Activated CD4-positive, CD25-positive, alpha-beta regulatory T cell treated with anti-CD3 and anti-CD28 coated beads, Interleukin-2, amount 50 U/mL, for 72 hours (primary cell): ENCODE data around the gene TRIM40.
"Not testable (repeated sequence)": the region's sequence is repeated elsewhere in the genome, so short reads cannot be mapped to it uniquely, and the experiment has no call there.

Experiments used
- DNase-seq: peaks from one replicate; pipeline ENCODE4 v3.0.0; 2021

Gene TRIM40

DNA sequence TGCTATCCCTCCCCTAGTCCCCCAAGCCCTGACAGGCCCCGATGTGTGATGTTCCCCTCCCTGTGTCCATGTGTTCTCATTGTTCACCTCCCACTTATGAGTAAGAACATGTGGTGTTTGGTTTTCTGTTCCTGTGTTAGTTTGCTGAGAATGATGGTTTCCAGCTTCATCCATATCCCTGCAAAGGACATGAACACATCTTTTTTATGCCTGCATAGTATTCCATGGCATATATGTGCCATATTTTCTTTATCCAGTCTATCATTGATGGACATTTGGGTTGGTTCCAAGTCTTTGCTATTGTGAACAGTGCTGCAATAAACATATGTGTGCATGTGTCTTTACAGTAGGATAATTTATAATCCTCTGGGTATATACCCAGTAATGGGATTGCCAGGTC lies 29.3 kb downstream of the TRIM40 start:
- not testable (repeated sequence) for DNase-seq

DNA sequence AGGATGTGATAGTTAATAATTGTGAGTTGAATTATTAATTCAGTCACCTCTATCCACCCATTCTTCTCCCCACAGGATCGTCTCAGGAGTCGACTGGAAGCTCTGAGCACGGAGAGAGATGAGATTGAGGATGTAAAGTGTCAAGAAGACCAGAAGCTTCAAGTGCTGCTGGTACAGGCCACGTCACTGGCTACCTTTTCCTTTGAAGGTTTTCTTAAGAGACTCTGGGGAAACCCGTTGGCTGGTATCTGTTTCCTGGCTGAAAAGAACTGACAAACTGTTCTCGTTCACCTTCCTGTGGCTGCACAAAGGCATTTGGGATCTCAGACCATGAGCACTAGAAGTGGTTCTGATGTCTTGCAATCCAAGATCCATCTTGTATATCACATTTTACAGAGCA lies 31.2 kb downstream of the TRIM40 start:
- no peak for DNase-seq

- DNase-seq, result no peak
Measured at GRCh38 chr6:30168741-30169140, 32.8 kb downstream of the TRIM40 start.

DNA sequence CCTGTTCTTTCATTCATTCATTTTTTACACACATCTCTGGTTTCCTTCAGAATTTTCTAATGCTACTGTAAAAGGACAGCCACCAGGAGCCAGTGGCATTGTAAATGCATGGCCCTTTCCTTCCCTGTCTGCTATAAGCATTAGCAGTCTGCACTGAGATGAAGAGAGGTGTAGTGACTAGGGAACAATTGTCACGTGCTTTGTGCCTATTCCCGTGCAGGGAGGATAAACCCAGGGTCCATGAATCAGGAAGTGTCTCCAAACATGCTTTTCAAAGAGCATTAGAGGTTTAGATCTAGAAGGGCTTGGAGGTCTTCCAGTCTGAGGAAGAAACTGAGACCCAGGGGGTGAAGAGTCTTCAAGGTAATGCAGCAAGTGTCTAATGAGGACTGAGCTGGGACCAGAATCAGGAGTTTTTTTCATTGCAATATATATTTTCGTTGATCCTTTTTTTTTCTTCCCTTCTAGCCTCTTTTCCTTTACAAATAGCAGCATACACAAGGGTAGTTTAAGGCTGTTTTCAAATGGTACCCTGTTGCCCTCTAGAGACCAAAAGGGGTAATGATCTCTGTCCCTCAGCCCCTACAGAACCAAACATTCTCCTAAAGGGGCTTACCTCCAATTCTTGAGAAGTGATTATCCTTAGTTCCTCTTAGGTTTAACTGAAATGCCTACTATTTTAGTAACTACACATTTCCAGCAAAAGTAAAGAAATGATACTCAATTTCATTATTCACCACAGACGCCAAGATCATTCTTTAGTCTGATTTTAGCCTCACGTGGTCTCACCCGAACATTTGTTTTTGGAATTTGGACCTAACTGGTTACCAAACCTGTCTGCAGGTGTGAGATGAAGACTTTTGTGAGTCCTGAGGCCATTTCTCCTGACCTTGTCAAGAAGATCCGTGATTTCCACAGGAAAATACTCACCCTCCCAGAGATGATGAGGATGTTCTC lies 34.0 kb downstream of the TRIM40 start:
- no peak for DNase-seq

DNA sequence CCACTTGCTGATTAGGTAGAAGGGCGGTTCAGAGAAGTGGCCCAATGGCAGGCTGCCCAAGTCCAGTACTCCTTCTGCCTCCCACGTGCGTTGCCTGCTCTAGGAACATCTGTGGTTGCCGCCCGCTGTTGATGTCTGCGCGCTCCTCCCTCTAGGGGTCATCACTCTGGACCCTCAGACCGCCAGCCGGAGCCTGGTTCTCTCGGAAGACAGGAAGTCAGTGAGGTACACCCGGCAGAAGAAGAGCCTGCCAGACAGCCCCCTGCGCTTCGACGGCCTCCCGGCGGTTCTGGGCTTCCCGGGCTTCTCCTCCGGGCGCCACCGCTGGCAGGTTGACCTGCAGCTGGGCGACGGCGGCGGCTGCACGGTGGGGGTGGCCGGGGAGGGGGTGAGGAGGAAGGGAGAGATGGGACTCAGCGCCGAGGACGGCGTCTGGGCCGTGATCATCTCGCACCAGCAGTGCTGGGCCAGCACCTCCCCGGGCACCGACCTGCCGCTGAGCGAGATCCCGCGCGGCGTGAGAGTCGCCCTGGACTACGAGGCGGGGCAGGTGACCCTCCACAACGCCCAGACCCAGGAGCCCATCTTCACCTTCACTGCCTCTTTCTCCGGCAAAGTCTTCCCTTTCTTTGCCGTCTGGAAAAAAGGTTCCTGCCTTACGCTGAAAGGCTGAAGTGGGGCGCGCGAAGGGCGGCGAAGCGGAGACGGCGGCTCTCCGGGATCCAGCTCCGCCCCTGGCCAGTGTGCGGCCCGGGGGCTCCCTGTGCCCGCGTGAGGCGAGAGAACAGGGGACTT lies 35.9 kb downstream of the TRIM40 start:
- no peak for DNase-seq

DNA sequence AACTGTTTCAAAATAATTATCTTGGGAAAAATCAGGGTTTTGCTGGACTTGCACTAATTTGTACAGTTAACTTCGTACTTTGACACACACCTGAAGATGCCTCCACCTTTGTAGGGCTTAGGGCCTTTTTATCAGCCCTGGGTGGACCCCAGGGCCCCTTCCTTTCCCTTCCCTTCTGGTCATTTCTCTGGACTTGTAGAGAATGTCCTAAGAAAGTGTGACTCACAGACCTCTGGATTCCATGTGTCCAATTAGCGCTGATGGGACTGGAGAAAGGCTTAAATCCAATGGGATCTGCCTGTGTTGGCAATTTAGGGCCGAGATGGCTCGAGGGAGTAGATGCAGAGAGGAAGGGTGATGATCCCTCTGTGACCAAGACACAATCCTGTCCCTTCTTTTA lies 36.7 kb downstream of the TRIM40 start:
- no peak for DNase-seq

DNA sequence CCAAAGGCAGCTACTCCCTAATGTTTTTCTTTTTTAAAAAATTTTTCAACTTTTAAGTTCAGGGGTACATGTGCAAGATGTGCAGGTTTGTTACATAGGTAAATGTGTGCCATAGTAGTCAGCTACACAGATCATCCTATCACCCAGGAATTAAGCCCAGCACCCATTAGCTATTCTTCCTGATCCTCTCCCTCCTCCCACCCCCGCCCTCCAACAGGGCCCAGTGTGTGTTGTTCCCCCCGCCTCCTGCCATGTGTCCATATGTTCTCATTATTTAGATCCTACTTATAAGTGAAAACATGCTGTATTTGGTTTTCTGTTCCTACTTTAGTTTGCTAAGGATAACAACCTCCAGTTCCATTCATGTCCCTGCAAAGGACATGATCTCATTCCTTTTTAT lies 39.8 kb downstream of the TRIM40 start:
- DNase-seq, result no peak

DNA sequence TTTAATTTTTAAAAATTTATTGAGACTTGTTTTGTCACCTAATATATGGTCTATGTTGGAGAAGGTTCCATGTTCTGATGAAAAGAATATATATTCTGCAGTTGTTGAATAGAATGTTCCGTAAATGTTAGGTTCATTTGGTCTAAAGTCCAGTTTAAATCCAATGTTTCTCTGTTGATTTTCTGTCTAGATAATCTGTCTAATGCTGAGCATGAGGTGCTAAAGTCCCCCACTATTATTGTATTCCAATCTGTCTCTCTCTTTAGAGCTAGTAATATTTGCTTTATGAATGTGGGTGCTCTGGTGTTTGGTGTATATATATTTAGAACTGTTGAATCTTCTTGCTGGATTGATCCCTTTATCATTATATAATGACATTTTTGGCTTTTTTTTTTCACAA lies 42.9 kb downstream of the TRIM40 start:
- no peak for DNase-seq

- no peak for DNase-seq
Measured at GRCh38 chr6:30180145-30180544, 44.2 kb downstream of the TRIM40 start.

GRCh38 chr6:30184417-30185031 lies 48.6 kb downstream of the TRIM40 start:
- DNase-seq, result no peak

GRCh38 chr6:30185846-30186484 lies 50.0 kb downstream of the TRIM40 start:
- DNase-seq, result no peak

DNA sequence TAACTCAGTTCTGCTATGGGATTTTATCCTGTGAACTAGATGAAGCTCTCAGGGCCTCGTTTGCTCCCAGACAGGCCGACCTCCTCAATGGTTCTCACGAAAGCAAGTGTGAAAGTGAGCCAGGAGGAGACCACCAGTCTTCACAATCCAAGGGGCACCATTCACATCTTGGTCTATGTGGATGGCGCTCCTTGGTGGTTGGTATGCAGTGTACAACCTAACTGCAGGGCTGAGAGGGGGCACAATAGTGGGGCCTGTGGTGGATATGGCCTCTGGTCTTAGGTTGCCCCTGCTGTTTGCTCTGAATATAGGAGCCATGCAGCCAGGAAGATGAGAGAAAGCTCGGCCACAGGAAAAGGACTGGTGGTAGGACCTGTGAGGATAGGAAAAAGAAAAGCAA lies 52.6 kb downstream of the TRIM40 start:
- no peak for DNase-seq

- DNase-seq, result no peak
Measured at GRCh38 chr6:30192076-30192475, 56.1 kb downstream of the TRIM40 start.

DNA sequence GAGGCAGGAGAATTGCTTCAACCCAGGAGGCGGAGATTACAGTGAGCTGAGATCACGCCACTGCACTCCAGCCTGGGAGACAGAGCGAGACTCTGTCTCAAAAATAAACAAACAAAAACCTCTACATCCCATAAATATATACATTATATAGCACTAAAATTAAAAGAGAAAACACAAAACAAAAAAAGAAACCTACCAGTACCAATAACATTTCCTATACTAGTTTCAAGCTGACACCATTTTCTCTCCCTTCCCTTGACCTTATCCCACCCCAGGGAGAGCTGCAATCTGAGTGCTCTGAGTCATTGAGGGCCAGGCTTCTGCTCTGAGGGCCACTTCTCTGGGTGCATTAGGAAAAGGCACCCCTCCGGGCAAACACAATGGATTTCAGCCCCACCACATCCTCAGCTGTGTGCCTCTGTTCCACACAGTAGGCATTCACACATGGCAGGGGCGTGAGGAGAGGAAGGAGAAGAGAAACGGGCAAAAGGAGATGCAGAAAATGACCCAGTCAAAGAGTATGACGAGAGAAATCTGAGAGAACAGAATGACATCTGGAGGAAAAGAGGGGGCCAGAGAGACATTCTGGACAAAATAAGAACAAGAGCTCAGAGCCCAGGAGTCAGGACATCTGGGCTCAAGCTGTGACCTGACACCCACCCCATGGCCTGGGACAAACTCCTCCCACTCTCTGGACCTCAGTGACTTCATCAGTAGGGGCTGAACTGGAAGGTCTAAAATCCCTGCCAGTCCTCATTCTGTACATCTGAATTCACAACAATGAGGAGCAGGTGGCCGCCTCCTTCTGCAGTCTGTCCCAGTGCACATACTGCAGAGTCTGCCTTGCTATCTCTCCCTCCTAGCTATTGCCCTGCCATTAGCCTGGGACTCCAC lies 59.1 kb downstream of the TRIM40 start:
- DNase-seq, result no peak

- no peak for DNase-seq
Measured at GRCh38 chr6:30195951-30196350, 60.0 kb downstream of the TRIM40 start.

DNA sequence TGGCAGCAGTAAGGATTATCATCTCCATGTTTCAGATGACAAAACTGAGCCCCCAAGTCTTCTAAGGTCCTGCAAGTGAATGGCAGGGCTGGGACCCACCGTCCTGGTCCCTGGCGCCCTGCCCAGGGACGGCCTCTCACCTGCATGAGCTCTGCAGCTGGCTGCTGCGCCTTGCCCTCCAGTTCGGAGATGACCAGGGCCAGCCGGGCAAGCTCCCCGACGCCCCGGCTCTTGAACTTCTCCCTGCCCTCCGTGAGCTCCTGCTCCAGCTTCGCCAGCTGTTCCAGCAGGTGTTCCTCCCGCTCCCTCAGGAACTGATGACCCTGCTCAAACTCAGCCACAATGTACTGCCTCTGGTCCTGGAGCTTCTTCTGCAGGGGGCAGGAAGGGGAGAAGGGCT lies 60.4 kb downstream of the TRIM40 start:
- no peak for DNase-seq
